ENCODE measurements around the gene WDR76.

DNA sequence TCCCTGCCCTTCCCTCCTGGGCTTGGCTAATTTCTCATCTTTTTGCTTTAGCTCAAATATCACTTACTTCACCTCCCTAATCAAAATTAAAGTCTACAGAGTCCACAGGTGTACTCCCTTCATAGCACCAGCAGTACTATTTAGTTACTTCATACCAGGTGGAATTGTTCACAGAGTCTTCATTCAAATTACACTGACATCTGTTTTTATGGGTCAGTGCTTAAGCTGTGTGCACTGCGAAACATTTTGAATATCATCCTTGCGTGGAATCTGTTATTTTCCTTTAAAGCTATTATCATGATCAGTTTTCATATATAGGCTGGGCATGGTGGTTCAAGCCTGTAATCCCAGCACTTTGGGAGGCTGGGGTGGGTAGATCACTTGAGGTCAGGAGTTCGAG is 37.4 kb upstream of the WDR76 start:
- TF ChIP-seq, protein P1, sequence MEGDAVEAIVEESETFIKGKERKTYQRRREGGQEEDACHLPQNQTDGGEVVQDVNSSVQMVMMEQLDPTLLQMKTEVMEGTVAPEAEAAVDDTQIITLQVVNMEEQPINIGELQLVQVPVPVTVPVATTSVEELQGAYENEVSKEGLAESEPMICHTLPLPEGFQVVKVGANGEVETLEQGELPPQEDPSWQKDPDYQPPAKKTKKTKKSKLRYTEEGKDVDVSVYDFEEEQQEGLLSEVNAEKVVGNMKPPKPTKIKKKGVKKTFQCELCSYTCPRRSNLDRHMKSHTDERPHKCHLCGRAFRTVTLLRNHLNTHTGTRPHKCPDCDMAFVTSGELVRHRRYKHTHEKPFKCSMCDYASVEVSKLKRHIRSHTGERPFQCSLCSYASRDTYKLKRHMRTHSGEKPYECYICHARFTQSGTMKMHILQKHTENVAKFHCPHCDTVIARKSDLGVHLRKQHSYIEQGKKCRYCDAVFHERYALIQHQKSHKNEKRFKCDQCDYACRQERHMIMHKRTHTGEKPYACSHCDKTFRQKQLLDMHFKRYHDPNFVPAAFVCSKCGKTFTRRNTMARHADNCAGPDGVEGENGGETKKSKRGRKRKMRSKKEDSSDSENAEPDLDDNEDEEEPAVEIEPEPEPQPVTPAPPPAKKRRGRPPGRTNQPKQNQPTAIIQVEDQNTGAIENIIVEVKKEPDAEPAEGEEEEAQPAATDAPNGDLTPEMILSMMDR (IDR thresholded peaks at IDR 0.05), result no peak
- no peak for TF ChIP-seq POLR2A (IDR thresholded peaks at IDR 0.05)
- TF ChIP-seq POLR2AphosphoS5 (IDR thresholded peaks at IDR 0.05), result no peak
